GM19239 (cell line): ENCODE data around the gene CNPPD1.

Experiments used
- DNase-seq: peaks from one replicate; pipeline ENCODE4 v3.0.0; 2011; ENCODE audit warnings: low spot score; ENCODE audit not compliant: insufficient read length
- FAIRE-seq: peaks from 2 replicates; lab custom pipeline; 2011; peaks lifted over from hg19 to GRCh38; lab: Jason Lieb, UNC

Gene CNPPD1

DNA sequence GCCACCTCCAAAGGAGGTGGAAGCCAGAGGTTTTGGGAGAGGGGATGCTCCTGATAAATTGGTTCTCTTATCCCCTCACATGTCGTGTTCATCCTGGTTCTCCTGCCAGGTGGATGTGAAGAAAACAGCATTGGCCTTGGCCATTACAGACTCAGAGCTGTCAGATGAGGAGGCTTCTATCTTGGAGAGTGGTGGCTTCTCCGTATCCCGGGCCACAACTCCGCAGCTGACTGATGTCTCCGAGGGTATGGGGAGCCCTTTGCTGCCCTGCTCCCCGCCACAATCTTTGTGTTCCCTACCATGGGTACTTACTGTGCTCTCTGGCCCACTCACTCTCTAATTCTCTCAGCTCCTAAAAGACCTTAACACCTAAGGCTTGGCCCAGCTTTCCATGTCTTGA, 4.8 kb upstream of the CNPPD1 start:
- DNase-seq (no peak), FAIRE-seq (no peak)

- no peak for DNase-seq
- FAIRE-seq, result no peak
These were observed 4.2 kb upstream of the CNPPD1 start for GRCh38 chr2:219180961-219181360.

- no peak for FAIRE-seq
- DNase-seq, result no peak
These were observed 3.1 kb upstream of the CNPPD1 start for GRCh38 chr2:219179601-219180465.

- DNase-seq (no peak), FAIRE-seq (peak; percentile 48)
These were observed 1.9 kb upstream of the CNPPD1 start for GRCh38 chr2:219178377-219179175.

GRCh38 chr2:219177552-219178376, 1.0 kb upstream of the CNPPD1 start, which contains the start of gene RETREG2:
RETREG2 (plus strand) TSS chr2:219178275; CDS start chr2:219178353, 78 bp downstream.
- FAIRE-seq (peak; percentile 23), DNase-seq (peak; percentile 96)

- peak; percentile 68 for FAIRE-seq
These were observed 552 bp downstream of the CNPPD1 start for GRCh38 chr2:219175928-219176817.

DNA sequence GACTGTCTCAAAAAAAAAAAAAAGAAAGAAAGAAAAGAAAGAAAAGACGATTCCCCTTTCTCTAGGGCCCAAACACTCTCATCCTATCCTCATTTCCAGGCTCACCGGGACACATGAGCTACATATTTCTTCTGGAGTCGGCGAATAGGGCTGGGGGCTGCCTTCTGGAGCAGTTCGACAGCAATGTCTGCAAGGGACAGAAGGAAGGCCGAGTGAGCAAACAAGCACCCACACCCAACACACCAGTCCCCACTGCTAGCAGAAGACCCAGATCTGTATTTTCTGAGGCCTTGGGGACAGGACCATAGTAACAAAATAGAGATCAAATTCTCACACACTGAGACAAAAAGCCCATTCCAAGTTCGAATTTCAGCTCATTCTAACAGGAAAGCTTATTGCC, 1.2 kb downstream of the CNPPD1 start:
- DNase-seq (no peak), FAIRE-seq (no peak)

More at GRCh38 chr2:219175928-219176817, 552 bp downstream of the CNPPD1 start:
- DNase-seq, result no peak

DNA sequence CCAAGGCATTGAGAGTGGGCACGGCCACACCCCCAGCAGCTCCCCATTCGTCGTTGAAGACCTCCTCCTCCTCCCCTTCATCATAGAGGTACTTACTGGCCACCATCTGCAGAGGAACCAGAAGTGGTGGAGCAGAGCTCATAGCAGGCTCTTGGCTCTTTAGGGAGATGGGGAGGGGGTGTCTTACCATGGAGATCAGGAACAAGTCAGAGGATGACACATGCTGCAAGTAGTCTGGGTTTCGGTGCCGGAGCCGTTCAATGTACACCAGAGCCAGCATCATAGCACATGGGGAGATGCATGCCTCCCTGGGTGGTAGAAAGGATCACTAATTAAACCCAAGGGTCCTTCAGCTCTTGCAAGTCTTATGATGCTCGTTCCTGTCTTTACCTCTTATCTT, 1.9 kb downstream of the CNPPD1 start:
- no peak for FAIRE-seq
- DNase-seq, result no peak

DNA sequence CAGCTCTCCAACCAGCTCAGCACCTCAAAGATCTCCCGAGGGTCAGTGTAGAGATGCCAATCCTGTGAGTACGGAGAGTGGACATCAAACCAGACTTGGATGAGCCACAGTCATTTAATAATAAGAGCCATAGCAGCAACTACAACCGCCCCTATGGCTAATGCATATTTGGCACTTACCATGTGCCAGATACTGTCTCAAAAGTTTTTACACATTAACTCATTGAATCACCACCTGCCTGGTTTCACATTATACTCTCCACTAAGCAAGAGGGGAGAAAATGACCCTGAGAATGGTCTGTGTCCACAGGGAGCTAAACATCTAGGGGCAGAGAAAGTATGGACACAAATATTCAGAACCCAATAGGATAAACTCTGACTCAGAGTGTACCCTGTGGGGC, 2.6 kb downstream of the CNPPD1 start:
- DNase-seq (no peak), FAIRE-seq (no peak)

DNA sequence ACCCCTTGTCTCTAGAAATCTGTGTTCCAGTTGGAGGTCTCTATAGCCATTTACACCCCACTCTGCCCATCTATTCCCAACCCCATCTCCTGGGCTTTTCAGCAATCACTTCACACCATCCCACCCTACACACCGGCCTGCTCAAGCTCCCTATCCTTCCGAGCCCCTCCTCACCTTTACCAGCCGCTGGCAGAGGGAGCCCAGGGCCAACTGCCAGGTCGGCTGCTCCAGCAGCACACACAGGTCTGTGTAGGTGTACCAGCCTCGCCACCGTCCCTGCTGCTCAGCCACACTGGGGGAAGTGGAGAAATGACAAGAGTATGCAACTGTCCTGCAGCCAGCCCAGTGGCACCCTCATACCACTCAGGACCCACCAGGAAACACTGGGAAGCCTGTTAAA, 3.5 kb downstream of the CNPPD1 start:
- FAIRE-seq, result no peak

GRCh38 chr2:219172231-219173154, 4.2 kb downstream of the CNPPD1 start:
- DNase-seq (no peak), FAIRE-seq (no peak)

More for the DNA sequence above, 3.5 kb downstream of the CNPPD1 start:
- DNase-seq, result no peak

GRCh38 chr2:219171231-219171651, 5.5 kb downstream of the CNPPD1 start:
- peak; percentile 74 for FAIRE-seq
- DNase-seq, result no peak

DNA sequence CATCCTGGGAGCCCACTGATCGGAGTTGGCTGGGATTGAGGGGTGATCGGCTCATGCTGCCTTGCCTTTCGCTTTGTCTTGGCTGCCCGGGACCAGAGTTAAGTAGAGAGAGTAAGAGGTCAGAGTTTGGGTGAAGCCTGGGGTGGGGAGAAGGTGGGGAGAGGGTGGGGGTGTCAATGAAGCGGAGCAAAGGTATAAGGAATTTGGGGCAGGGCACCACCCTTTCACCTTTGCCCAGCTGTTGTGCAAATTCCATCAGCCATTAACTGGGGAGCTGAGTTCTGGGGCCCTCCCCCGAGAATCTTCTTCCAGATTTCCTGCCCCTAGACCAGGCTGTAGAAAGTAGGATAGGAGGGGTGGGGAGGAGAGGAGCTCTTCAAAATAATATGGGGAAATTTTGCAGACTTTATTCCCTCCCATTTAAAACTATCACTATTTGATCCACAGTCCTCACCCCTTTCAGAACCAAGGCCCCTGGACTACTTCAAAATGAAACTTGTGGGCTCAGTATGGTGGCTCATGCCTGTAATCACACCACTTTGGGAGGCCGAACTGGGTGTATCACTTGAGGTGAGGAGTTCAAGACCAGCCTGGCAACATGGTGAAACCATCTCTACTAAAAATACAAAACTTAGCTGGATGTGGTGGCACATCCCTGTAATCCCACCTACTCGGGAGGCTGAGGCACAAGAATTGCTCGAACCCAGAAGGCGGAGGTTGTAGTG, 6.6 kb downstream of the CNPPD1 start, which contains the start of gene SLC23A3:
Gene SLC23A3 (minus strand): TSS at position 100 of the 725 bp plus-strand sequence. CDS start 45 bp downstream, at position 55.
- DNase-seq, result no peak
- no peak for FAIRE-seq

GRCh38 chr2:219168932-219169331, 7.8 kb downstream of the CNPPD1 start:
- no peak for FAIRE-seq
- DNase-seq, result no peak

- no peak for FAIRE-seq
- DNase-seq, result no peak
These were observed 8.2 kb downstream of the CNPPD1 start for GRCh38 chr2:219168526-219168925.

GRCh38 chr2:219167997-219168396, 8.7 kb downstream of the CNPPD1 start:
- no peak for FAIRE-seq

More at GRCh38 chr2:219167997-219168396, 8.7 kb downstream of the CNPPD1 start:
- no peak for DNase-seq
